ENCODE results near the gene RSAD1.

Gene RSAD1

DNA sequence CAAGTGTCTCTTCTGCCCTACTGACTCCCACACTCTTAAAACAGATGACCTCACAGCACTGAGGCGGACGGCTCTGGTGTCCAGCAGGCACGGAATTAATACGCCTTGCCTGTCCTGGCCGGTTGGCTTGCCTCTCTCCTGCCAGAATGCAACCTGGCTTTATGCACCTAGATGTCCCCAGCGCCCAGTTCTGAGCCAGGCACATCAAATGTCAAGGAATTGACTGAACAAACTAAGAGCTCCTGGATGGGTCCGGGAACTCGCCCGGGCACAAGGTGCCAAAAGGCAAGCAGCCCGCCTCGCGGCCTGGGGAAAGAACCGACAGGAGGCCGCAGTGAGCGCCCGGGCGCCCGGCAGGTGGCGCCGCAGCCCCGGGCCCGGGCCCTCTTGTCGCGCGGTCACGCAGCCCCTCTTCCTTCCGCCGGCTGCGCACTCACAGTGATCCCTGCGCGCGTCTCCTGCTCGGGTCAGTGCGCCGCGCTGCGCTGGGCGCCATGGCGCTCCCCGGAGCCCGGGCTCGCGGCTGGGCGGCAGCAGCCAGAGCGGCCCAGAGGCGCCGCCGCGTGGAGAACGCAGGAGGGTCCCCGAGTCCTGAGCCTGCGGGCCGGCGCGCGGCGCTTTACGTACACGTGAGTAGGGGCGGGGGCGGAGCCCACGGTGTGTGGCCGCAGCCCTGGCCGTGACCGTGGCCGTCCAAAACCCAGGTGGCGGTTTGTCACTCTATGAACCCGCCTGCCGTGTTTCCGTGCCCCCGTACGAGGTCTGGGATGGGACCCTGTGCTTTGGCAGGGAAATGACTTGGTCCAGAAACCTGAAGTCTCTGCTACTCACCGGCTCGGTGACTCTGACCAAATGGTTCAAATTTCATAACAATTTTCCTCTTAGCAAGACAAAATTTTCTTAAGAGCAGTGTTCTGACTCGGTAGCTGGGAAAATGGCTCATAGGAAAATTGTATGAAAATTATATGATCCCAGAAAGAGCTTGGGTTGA is at the start of gene RSAD1 (continued):
- TF ChIP-seq, protein P1, sequence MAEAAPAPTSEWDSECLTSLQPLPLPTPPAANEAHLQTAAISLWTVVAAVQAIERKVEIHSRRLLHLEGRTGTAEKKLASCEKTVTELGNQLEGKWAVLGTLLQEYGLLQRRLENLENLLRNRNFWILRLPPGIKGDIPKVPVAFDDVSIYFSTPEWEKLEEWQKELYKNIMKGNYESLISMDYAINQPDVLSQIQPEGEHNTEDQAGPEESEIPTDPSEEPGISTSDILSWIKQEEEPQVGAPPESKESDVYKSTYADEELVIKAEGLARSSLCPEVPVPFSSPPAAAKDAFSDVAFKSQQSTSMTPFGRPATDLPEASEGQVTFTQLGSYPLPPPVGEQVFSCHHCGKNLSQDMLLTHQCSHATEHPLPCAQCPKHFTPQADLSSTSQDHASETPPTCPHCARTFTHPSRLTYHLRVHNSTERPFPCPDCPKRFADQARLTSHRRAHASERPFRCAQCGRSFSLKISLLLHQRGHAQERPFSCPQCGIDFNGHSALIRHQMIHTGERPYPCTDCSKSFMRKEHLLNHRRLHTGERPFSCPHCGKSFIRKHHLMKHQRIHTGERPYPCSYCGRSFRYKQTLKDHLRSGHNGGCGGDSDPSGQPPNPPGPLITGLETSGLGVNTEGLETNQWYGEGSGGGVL (tag by site-specific recombination; IDR thresholded peaks at IDR 0.05) = no peak
- TF ChIP-seq, protein P2, sequence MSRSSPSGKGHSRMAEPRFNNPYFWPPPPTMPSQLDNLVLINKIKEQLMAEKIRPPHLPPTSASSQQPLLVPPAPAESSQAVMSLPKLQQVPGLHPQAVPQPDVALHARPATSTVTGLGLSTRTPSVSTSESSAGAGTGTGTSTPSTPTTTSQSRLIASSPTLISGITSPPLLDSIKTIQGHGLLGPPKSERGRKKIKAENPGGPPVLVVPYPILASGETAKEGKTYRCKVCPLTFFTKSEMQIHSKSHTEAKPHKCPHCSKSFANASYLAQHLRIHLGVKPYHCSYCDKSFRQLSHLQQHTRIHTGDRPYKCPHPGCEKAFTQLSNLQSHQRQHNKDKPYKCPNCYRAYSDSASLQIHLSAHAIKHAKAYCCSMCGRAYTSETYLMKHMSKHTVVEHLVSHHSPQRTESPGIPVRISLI (tag by site-specific recombination; IDR thresholded peaks at IDR 0.05) = no peak
- peak; percentile 51 for TF ChIP-seq TRIM28 (IDR thresholded peaks at IDR 0.05; ENCODE audit: borderline replicate concordance, low read length)
- no peak for TF ChIP-seq ZNF341 (tag by site-specific recombination; IDR thresholded peaks at IDR 0.05; ENCODE audit: low read depth)
- TF ChIP-seq GLI4 (tag by site-specific recombination; IDR thresholded peaks at IDR 0.05) = no peak
- TF ChIP-seq, protein P3, sequence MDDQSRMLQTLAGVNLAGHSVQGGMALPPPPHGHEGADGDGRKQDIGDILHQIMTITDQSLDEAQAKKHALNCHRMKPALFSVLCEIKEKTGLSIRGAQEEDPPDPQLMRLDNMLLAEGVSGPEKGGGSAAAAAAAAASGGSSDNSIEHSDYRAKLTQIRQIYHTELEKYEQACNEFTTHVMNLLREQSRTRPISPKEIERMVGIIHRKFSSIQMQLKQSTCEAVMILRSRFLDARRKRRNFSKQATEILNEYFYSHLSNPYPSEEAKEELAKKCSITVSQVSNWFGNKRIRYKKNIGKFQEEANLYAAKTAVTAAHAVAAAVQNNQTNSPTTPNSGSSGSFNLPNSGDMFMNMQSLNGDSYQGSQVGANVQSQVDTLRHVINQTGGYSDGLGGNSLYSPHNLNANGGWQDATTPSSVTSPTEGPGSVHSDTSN (CRISPR knock-in tag; IDR thresholded peaks at IDR 0.05) = peak; percentile 90; the same call in 1 of the 2 replicates
- TF ChIP-seq ZNF561 (tag by site-specific recombination; IDR thresholded peaks at IDR 0.05; ENCODE audit: borderline replicate concordance) = peak; percentile 95
- TF ChIP-seq ZNF48 (tag by site-specific recombination; IDR thresholded peaks at IDR 0.05) = no peak
- peak; percentile 46; the same call in 1 of the 2 replicates for TF ChIP-seq MZF1 (tag by site-specific recombination; IDR thresholded peaks at IDR 0.05; ENCODE audit: borderline replicate concordance)
- 0 out of 2 replicates have a peak, but pooled peaks have one; percentile 30 for TF ChIP-seq KLF8 (tag by site-specific recombination; IDR thresholded peaks at IDR 0.05)
- no peak; the same call in 1 of the 2 replicates for TF ChIP-seq ZBTB17 (tag by site-specific recombination; IDR thresholded peaks at IDR 0.05)
- no peak for TF ChIP-seq ZNF121 (tag by site-specific recombination; IDR thresholded peaks at IDR 0.05)
- TF ChIP-seq, protein P4, sequence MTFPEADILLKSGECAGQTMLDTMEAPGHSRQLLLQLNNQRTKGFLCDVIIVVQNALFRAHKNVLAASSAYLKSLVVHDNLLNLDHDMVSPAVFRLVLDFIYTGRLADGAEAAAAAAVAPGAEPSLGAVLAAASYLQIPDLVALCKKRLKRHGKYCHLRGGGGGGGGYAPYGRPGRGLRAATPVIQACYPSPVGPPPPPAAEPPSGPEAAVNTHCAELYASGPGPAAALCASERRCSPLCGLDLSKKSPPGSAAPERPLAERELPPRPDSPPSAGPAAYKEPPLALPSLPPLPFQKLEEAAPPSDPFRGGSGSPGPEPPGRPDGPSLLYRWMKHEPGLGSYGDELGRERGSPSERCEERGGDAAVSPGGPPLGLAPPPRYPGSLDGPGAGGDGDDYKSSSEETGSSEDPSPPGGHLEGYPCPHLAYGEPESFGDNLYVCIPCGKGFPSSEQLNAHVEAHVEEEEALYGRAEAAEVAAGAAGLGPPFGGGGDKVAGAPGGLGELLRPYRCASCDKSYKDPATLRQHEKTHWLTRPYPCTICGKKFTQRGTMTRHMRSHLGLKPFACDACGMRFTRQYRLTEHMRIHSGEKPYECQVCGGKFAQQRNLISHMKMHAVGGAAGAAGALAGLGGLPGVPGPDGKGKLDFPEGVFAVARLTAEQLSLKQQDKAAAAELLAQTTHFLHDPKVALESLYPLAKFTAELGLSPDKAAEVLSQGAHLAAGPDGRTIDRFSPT (tag by site-specific recombination; IDR thresholded peaks at IDR 0.05) = no peak
- TF ChIP-seq, protein P5, sequence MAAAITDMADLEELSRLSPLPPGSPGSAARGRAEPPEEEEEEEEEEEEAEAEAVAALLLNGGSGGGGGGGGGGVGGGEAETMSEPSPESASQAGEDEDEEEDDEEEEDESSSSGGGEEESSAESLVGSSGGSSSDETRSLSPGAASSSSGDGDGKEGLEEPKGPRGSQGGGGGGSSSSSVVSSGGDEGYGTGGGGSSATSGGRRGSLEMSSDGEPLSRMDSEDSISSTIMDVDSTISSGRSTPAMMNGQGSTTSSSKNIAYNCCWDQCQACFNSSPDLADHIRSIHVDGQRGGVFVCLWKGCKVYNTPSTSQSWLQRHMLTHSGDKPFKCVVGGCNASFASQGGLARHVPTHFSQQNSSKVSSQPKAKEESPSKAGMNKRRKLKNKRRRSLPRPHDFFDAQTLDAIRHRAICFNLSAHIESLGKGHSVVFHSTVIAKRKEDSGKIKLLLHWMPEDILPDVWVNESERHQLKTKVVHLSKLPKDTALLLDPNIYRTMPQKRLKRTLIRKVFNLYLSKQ (tag by site-specific recombination; IDR thresholded peaks at IDR 0.05; ENCODE audit: borderline replicate concordance) = no peak
- TF ChIP-seq, protein P6, sequence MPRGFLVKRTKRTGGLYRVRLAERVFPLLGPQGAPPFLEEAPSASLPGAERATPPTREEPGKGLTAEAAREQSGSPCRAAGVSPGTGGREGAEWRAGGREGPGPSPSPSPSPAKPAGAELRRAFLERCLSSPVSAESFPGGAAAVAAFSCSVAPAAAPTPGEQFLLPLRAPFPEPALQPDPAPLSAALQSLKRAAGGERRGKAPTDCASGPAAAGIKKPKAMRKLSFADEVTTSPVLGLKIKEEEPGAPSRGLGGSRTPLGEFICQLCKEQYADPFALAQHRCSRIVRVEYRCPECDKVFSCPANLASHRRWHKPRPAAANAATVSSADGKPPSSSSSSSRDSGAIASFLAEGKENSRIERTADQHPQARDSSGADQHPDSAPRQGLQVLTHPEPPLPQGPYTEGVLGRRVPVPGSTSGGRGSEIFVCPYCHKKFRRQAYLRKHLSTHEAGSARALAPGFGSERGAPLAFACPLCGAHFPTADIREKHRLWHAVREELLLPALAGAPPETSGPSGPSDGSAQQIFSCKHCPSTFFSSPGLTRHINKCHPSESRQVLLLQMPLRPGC (tag by site-specific recombination; IDR thresholded peaks at IDR 0.05) = no peak
- TF ChIP-seq SALL2 (tag by site-specific recombination; IDR thresholded peaks at IDR 0.05; ENCODE audit: borderline replicate concordance) = no peak
- no peak for TF ChIP-seq SCRT1 (tag by site-specific recombination; IDR thresholded peaks at IDR 0.05; ENCODE audit: borderline replicate concordance)
- TF ChIP-seq ZNF112 (tag by site-specific recombination; IDR thresholded peaks at IDR 0.05) = no peak
- no peak for TF ChIP-seq ZNF785 (tag by site-specific recombination; IDR thresholded peaks at IDR 0.05)
- TF ChIP-seq, protein P7, sequence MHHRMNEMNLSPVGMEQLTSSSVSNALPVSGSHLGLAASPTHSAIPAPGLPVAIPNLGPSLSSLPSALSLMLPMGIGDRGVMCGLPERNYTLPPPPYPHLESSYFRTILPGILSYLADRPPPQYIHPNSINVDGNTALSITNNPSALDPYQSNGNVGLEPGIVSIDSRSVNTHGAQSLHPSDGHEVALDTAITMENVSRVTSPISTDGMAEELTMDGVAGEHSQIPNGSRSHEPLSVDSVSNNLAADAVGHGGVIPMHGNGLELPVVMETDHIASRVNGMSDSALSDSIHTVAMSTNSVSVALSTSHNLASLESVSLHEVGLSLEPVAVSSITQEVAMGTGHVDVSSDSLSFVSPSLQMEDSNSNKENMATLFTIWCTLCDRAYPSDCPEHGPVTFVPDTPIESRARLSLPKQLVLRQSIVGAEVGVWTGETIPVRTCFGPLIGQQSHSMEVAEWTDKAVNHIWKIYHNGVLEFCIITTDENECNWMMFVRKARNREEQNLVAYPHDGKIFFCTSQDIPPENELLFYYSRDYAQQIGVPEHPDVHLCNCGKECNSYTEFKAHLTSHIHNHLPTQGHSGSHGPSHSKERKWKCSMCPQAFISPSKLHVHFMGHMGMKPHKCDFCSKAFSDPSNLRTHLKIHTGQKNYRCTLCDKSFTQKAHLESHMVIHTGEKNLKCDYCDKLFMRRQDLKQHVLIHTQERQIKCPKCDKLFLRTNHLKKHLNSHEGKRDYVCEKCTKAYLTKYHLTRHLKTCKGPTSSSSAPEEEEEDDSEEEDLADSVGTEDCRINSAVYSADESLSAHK (tag by site-specific recombination; IDR thresholded peaks at IDR 0.05) = no peak
- no peak for TF ChIP-seq ZBTB1 (tag by site-specific recombination; IDR thresholded peaks at IDR 0.05)
- TF ChIP-seq, protein P8, sequence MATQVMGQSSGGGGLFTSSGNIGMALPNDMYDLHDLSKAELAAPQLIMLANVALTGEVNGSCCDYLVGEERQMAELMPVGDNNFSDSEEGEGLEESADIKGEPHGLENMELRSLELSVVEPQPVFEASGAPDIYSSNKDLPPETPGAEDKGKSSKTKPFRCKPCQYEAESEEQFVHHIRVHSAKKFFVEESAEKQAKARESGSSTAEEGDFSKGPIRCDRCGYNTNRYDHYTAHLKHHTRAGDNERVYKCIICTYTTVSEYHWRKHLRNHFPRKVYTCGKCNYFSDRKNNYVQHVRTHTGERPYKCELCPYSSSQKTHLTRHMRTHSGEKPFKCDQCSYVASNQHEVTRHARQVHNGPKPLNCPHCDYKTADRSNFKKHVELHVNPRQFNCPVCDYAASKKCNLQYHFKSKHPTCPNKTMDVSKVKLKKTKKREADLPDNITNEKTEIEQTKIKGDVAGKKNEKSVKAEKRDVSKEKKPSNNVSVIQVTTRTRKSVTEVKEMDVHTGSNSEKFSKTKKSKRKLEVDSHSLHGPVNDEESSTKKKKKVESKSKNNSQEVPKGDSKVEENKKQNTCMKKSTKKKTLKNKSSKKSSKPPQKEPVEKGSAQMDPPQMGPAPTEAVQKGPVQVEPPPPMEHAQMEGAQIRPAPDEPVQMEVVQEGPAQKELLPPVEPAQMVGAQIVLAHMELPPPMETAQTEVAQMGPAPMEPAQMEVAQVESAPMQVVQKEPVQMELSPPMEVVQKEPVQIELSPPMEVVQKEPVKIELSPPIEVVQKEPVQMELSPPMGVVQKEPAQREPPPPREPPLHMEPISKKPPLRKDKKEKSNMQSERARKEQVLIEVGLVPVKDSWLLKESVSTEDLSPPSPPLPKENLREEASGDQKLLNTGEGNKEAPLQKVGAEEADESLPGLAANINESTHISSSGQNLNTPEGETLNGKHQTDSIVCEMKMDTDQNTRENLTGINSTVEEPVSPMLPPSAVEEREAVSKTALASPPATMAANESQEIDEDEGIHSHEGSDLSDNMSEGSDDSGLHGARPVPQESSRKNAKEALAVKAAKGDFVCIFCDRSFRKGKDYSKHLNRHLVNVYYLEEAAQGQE (tag by site-specific recombination; IDR thresholded peaks at IDR 0.05) = no peak
